ENCODE measurements around the gene MAP4K4.

Gene MAP4K4

DNA sequence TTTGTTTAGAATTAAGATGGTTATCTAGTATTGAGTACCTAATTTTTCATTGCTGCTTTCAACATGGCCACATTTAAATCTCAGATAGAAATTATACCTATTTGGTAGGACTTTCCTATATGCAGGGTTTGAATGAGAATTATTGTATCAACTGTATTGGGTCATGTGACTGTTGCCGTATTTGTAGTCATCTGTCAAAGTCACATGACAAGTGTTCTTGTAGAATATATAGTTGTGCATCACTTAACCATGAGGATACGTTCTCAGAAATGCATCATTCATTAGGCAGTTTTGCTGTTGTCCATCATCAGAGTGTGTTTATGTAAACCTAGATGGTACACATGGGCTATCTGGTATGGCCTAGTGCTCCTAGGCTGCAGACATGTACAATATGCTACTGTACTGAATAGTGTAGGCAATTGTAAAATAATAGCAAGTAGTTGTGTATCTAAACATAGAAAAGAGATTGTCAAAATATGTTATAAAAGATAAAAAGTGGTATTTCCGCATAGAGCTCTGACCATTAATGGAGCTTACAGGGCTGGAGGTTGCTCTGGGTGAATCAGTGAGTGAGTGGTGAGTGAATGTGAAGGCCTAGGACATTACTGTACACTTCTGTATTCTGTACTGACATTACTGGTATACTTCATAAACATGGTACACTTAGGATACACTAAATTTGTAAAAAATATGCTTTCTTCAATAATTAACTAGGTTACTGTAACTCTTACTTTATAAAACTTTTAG, 123.7 kb downstream of the MAP4K4 start:
- H3K4me3 ChIP-seq (ENCODE audit: low read depth, low read length), result no peak overlapping the region
- in situ Hi-C loops (cut with HindIII; ENCODE audit: low sequenced_read_pairs), result no loop called here
- TF ChIP-seq, protein P1, sequence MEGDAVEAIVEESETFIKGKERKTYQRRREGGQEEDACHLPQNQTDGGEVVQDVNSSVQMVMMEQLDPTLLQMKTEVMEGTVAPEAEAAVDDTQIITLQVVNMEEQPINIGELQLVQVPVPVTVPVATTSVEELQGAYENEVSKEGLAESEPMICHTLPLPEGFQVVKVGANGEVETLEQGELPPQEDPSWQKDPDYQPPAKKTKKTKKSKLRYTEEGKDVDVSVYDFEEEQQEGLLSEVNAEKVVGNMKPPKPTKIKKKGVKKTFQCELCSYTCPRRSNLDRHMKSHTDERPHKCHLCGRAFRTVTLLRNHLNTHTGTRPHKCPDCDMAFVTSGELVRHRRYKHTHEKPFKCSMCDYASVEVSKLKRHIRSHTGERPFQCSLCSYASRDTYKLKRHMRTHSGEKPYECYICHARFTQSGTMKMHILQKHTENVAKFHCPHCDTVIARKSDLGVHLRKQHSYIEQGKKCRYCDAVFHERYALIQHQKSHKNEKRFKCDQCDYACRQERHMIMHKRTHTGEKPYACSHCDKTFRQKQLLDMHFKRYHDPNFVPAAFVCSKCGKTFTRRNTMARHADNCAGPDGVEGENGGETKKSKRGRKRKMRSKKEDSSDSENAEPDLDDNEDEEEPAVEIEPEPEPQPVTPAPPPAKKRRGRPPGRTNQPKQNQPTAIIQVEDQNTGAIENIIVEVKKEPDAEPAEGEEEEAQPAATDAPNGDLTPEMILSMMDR (IDR thresholded peaks at IDR 0.05; ENCODE audit: low read depth, low read length, missing control alignments), result no peak
- DNase-seq (ENCODE audit: low read depth), result no peak

DNA sequence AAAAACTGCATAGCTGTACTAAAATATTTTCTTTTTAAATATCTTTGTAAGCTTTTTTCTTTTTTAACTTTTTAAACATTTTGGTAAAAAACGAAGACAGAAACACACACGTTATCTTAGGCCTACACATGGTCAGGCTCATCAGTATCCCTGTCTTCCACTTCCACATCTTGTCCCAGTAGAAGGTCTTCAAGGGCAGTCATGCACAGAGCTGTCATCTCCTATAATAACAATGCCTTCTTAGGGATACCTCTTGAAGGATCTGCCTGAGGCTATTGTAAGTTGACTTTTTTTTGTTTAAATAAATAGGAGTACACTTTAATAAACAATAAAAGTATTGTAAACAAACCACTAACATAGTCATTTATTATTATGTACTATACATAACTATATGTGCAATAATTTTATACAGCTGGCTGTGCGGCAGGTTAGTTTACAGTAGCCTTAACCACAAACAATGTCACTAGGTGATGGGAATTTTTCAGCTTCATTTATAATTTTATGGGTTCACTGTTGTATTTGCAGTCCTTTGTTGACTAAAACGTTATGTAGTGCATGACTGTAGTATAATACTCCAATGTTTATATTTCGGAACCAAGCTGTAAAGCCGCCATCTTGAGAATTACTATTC, 124.4 kb downstream of the MAP4K4 start:
- DNase-seq (ENCODE audit: low read depth), result no peak
- TF ChIP-seq, protein P1 (IDR thresholded peaks at IDR 0.05; ENCODE audit: low read depth, low read length, missing control alignments), result no peak
- in situ Hi-C loops (cut with HindIII; ENCODE audit: low sequenced_read_pairs), result no loop called here
- H3K4me3 ChIP-seq (ENCODE audit: low read depth, low read length), result no peak overlapping the region

DNA sequence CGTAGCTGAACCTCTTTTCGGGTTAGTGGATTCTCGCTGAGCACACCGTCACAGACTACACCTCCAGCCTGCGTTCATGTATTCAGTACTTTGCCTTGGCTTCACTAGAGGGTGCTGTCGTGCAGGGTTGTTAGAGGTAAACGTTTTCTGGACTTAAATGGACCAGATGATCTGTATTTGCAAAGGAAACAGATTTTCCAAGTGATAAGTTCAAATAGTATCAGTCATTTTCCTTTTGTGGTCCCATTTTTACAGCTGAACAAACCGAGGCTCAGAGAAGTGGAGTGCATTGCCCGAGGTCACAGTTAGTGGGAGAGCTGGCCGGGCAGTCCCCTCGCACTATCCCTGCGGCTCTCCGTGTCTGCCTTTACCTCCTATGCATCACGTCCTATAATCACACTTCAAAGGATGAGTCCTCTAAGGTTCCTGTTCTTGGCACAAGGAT, 125.9 kb downstream of the MAP4K4 start:
- DNase-seq (ENCODE audit: low read depth), result peak; percentile 85
- H3K4me3 ChIP-seq (ENCODE audit: low read depth, low read length), result no peak overlapping the region
- TF ChIP-seq, protein P1 (IDR thresholded peaks at IDR 0.05; ENCODE audit: low read depth, low read length, missing control alignments), result peak; percentile 77
- in situ Hi-C loops (cut with HindIII; ENCODE audit: low sequenced_read_pairs), result no loop called here

- H3K4me3 ChIP-seq (ENCODE audit: low read depth, low read length), result no peak overlapping the region
- in situ Hi-C loops (cut with HindIII; ENCODE audit: low sequenced_read_pairs), result no loop called here
- DNase-seq (ENCODE audit: low read depth), result no peak
- TF ChIP-seq, protein P1 (IDR thresholded peaks at IDR 0.05; ENCODE audit: low read depth, low read length, missing control alignments), result no peak
Observed at GRCh38 chr2:101823859-101824258, 126.4 kb downstream of the MAP4K4 start.

DNA sequence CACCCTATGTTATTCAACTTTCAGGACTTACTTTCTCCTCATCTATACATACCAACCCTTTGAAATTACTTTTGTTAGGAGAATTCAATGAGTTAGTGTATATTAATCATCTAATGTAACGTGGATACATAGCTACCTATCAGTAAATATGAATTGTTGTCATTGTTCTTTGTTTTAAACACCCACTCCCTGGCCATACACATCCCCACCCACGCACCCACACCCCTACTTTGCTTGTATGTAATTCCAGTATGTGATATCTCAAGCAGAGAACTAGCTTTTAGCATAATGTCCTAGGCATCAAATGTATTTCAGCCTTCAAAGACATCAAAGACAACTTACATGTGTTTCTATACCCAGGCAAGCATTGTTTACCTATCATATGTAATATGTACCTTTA, 129.2 kb downstream of the MAP4K4 start:
- H3K4me3 ChIP-seq (ENCODE audit: low read depth, low read length), result no peak overlapping the region
- DNase-seq (ENCODE audit: low read depth), result no peak
- TF ChIP-seq, protein P1 (IDR thresholded peaks at IDR 0.05; ENCODE audit: low read depth, low read length, missing control alignments), result no peak
- in situ Hi-C loops (cut with HindIII; ENCODE audit: low sequenced_read_pairs), result no loop called here

- in situ Hi-C loops (cut with HindIII; ENCODE audit: low sequenced_read_pairs), result no loop called here
- H3K4me3 ChIP-seq (ENCODE audit: low read depth, low read length), result no peak overlapping the region
- TF ChIP-seq, protein P1 (IDR thresholded peaks at IDR 0.05; ENCODE audit: low read depth, low read length, missing control alignments), result no peak
- peak; percentile 76 for DNase-seq (ENCODE audit: low read depth)
Observed at GRCh38 chr2:101827246-101827645, 129.7 kb downstream of the MAP4K4 start.

Measured in astrocyte of the cerebellum (primary cell).